ENCODE results near the gene PNISR.

PNISR gene

DNA sequence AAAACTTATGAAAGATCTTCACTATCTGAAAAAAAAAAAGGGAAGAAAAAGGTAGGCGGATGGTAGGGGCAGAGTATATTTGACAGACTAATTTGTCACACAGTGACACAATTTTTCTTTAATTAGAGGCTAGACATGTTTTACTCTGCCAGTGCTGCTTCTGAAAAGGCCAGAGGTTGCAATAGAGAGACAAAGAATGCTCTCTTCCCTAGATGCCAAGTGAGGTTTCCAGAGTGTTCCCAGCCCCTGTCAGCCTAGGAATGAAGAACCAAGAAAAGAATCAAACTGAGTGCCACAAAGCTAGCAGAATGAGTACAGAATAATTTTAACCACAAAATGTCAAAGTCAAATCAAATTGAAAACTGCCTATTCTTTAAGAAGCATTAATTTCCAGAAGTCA is 13.0 kb downstream of the PNISR start:
- TF ChIP-seq, protein P1, sequence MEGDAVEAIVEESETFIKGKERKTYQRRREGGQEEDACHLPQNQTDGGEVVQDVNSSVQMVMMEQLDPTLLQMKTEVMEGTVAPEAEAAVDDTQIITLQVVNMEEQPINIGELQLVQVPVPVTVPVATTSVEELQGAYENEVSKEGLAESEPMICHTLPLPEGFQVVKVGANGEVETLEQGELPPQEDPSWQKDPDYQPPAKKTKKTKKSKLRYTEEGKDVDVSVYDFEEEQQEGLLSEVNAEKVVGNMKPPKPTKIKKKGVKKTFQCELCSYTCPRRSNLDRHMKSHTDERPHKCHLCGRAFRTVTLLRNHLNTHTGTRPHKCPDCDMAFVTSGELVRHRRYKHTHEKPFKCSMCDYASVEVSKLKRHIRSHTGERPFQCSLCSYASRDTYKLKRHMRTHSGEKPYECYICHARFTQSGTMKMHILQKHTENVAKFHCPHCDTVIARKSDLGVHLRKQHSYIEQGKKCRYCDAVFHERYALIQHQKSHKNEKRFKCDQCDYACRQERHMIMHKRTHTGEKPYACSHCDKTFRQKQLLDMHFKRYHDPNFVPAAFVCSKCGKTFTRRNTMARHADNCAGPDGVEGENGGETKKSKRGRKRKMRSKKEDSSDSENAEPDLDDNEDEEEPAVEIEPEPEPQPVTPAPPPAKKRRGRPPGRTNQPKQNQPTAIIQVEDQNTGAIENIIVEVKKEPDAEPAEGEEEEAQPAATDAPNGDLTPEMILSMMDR (IDR thresholded peaks at IDR 0.05; ENCODE audit: borderline replicate concordance, insufficient read depth, low read depth, low read length), result no peak
- no peak overlapping the region for H3K4me3 ChIP-seq (ENCODE audit: low read depth, low read length)

DNA sequence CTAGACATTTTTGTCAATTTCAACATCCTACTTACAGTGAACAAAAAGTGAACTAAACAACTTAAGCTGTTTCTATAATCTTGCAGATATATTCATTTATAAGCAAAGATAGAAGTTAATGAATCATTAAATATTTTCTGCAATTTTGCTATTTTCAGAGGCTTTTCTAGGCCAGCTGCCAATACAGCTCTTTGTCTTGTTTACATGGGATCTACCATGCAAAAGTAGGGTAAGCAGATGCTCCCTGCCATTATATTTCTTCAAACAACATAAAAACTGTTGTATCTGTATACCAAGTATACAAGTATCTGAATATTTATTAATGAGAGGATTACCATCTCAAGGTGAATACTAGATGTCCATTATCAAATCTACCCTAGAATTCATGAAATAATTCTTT is 15.4 kb downstream of the PNISR start:
- TF ChIP-seq, protein P1 (IDR thresholded peaks at IDR 0.05; ENCODE audit: borderline replicate concordance, insufficient read depth, low read depth, low read length), result no peak
- H3K4me3 ChIP-seq (ENCODE audit: low read depth, low read length), result no peak overlapping the region

DNA sequence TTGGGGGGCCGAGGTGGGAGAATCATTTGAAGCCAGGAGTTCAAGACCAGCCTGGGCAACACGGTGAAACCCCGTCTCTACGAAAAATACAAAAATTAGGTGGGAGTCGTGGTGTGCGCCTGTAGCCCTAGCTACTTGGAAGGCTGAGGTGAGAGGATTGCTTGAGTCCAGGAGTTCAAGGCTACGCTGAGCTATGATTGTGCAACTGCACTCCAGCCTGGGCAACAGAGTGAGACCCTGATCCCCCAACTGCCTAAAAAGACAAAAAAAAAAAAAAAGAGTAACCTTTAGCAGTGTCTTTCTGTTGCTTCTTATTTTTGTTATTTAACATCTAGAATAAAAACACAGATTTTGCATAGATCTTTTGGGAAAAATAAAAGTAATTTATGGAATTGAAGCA is 18.0 kb downstream of the PNISR start:
- TF ChIP-seq, protein P1 (IDR thresholded peaks at IDR 0.05; ENCODE audit: borderline replicate concordance, insufficient read depth, low read depth, low read length), result no peak
- no peak overlapping the region for H3K4me3 ChIP-seq (ENCODE audit: low read depth, low read length)

DNA sequence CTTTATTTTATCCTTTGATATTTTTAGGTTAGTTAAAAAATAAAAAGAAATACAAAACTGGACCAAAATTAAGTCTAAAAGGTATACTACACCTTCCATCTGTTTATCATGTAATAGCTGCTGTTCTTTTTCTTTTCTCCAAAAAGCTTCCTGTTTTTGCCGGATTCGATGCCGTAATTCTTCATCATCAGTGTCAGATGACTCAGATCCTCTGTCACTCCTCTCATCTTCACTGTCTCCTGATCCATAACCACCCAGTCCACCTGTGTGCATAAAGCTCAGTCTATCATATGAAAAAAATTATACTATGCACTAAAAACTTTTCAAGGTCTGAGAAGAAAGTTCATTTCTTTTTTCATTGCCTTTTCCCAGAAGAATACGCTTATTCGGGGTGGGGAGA is 22.7 kb downstream of the PNISR start:
- TF ChIP-seq, protein P1 (IDR thresholded peaks at IDR 0.05; ENCODE audit: borderline replicate concordance, insufficient read depth, low read depth, low read length), result no peak
- no peak overlapping the region for H3K4me3 ChIP-seq (ENCODE audit: low read depth, low read length)

DNA sequence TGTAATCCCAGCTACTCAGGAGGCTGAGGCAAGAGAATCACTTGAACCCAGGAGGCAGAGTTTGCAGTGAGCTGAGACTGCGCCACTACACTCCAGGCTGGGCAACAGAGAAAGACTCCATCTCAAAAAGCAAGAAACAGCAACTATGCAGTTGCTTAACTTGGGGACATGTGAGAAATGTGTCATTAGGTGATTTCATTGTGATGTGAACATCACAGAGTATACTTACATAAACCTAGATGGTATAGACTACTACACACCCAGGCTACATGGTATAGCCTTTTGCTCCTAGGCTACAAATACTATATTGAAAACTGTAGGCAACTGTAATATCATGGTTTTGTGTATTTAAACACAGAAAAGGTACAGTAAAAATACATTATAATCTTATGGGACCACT is 27.8 kb downstream of the PNISR start:
- TF ChIP-seq, protein P1 (IDR thresholded peaks at IDR 0.05; ENCODE audit: borderline replicate concordance, insufficient read depth, low read depth, low read length), result no peak

DNA sequence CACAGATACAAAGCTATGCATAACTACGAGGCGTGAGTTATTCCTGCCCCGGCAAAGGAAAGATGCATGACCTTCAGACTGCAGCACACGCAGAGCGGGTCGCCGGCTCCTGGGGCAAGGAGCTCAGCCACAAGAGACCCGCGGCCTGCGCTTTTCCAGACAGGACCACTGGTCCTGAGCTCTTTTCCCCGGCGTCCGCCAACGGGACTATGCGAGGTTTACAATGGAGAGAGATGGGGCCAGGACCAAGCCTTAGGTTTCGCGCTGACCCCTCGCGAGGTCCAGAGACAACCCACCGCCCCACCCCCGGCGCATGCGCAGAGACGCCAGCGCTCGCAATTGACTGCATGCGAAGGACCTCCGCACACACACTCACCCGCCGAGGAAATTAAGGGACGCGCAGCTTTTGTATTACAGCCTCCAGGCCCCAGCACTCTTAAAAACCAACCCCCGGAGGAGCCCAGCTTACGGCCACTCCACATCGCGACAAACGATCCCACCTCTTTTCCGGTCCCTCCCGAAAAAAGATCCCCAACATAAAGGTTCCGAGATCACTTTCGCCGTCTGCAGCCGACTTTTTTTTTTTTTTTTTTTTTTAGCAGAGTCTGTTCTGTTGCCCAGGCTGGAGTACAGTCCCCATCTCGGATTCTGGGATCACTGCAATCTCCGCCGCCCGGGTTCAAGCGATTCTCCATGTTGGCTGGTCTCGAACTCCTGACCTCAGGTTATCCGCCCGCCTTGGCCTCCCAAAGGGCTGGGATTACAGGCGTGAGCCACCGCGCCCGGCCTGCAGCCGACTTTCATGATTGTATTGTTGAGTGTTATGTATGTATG is 31.2 kb downstream of the PNISR start, which contains the start of gene COQ3:
COQ3 (minus strand) TSS at position 498 of the 834 bp plus-strand sequence; CDS start at position 482, 16 bp downstream.
- H3K4me3 ChIP-seq (ENCODE audit: low read depth, low read length), result peak within 1 kb of the TSS; percentile 88
- TF ChIP-seq, protein P1 (IDR thresholded peaks at IDR 0.05; ENCODE audit: borderline replicate concordance, insufficient read depth, low read depth, low read length), result no peak

More for the DNA sequence above, 27.8 kb downstream of the PNISR start:
- no peak overlapping the region for H3K4me3 ChIP-seq (ENCODE audit: low read depth, low read length)

DNA sequence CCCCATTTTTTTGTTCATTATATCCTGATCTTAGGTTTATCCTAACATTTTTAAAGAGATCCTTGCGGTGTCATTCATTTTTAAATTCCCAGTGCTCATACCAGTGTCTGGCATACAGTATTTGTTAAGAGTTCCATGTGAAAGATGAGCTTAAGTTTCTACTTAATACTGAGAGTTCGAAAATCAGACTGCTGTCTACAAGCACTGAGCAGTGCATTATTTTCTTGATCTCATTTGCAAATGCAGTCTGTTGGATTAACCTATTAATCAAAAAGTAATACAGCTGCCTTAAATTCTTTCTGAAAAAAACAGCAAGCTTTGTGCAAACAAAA is 31.8 kb downstream of the PNISR start:
- H3K4me3 ChIP-seq (ENCODE audit: low read depth, low read length), result peak overlapping the region; percentile 88
- TF ChIP-seq, protein P1 (IDR thresholded peaks at IDR 0.05; ENCODE audit: borderline replicate concordance, insufficient read depth, low read depth, low read length), result no peak
